Measurements from ENCODE around the gene ATG14.

ATG14 gene

GRCh38 chr14:55451950-55452349 lies 40.3 kb upstream of the ATG14 start:
- no peak for TF ChIP-seq TOX (CRISPR knock-in tag; IDR thresholded peaks at IDR 0.05; ENCODE audit: borderline replicate concordance)
- no peak for TF ChIP-seq OSR1 (CRISPR knock-in tag; IDR thresholded peaks at IDR 0.05)
- TF ChIP-seq GLIS3 (CRISPR knock-in tag; IDR thresholded peaks at IDR 0.05) = no peak
- TF ChIP-seq ZNF565 (CRISPR knock-in tag; conservative IDR thresholded peaks at IDR 0.05; ENCODE audit: low read depth) = no peak
- no peak for TF ChIP-seq POU6F1 (CRISPR knock-in tag; IDR thresholded peaks at IDR 0.05; ENCODE audit: borderline replicate concordance, low read depth)
- TF ChIP-seq ZNF70 (CRISPR knock-in tag; IDR thresholded peaks at IDR 0.05) = no peak
- TF ChIP-seq ISL1 (CRISPR knock-in tag; IDR thresholded peaks at IDR 0.05) = no peak
- no peak for TF ChIP-seq ZFP30 (CRISPR knock-in tag; IDR thresholded peaks at IDR 0.05)
- no peak for TF ChIP-seq CSRNP3 (CRISPR knock-in tag; IDR thresholded peaks at IDR 0.05)
- TF ChIP-seq TCF4 (CRISPR knock-in tag; IDR thresholded peaks at IDR 0.05; ENCODE audit: borderline replicate concordance) = no peak
- TF ChIP-seq CSDC2 (CRISPR knock-in tag; IDR thresholded peaks at IDR 0.05) = no peak
- TF ChIP-seq ZC3H10 (CRISPR knock-in tag; IDR thresholded peaks at IDR 0.05) = no peak
- no peak for TF ChIP-seq PATZ1 (CRISPR knock-in tag; IDR thresholded peaks at IDR 0.05; ENCODE audit: borderline replicate concordance)
- TF ChIP-seq ZFP3 (CRISPR knock-in tag; IDR thresholded peaks at IDR 0.05) = no peak
- no peak for TF ChIP-seq PPARA (CRISPR knock-in tag; IDR thresholded peaks at IDR 0.05; ENCODE audit: borderline replicate concordance)
- ATAC-seq = no peak

GRCh38 chr14:55451398-55451797 lies 39.8 kb upstream of the ATG14 start:
- TF ChIP-seq ZFP30 (CRISPR knock-in tag; IDR thresholded peaks at IDR 0.05) (no peak), POU6F1 (CRISPR knock-in tag; IDR thresholded peaks at IDR 0.05; ENCODE audit: borderline replicate concordance, low read depth) (no peak), CSRNP3 (CRISPR knock-in tag; IDR thresholded peaks at IDR 0.05) (no peak), ZFP3 (CRISPR knock-in tag; IDR thresholded peaks at IDR 0.05) (no peak), BACH2 (CRISPR knock-in tag; IDR thresholded peaks at IDR 0.05; ENCODE audit: borderline replicate concordance) (no peak), PPARA (CRISPR knock-in tag; IDR thresholded peaks at IDR 0.05; ENCODE audit: borderline replicate concordance) (no peak), GLIS3 (CRISPR knock-in tag; IDR thresholded peaks at IDR 0.05) (no peak), ARNTL (CRISPR knock-in tag; IDR thresholded peaks at IDR 0.05; ENCODE audit: borderline replicate concordance, low read depth) (no peak), CREB5 (CRISPR knock-in tag; IDR thresholded peaks at IDR 0.05; ENCODE audit: low read depth) (no peak), ZNF70 (CRISPR knock-in tag; IDR thresholded peaks at IDR 0.05) (no peak), TCF4 (CRISPR knock-in tag; IDR thresholded peaks at IDR 0.05; ENCODE audit: borderline replicate concordance) (no peak), TOX (CRISPR knock-in tag; IDR thresholded peaks at IDR 0.05; ENCODE audit: borderline replicate concordance) (no peak), RARB (CRISPR knock-in tag; IDR thresholded peaks at IDR 0.05) (no peak), OSR1 (CRISPR knock-in tag; IDR thresholded peaks at IDR 0.05) (no peak)
- no peak for ATAC-seq

- no peak for ATAC-seq
- TF ChIP-seq ISL1 (CRISPR knock-in tag; IDR thresholded peaks at IDR 0.05) = no peak
- TF ChIP-seq OSR1 (CRISPR knock-in tag; IDR thresholded peaks at IDR 0.05) = no peak
- TF ChIP-seq CSRNP3 (CRISPR knock-in tag; IDR thresholded peaks at IDR 0.05) = no peak
- no peak for TF ChIP-seq TOX (CRISPR knock-in tag; IDR thresholded peaks at IDR 0.05; ENCODE audit: borderline replicate concordance)
- no peak for TF ChIP-seq CSDC2 (CRISPR knock-in tag; IDR thresholded peaks at IDR 0.05)
- no peak for TF ChIP-seq SNAI2 (CRISPR knock-in tag; IDR thresholded peaks at IDR 0.05)
- TF ChIP-seq ZFP30 (CRISPR knock-in tag; IDR thresholded peaks at IDR 0.05) = no peak
- no peak for TF ChIP-seq PATZ1 (CRISPR knock-in tag; IDR thresholded peaks at IDR 0.05; ENCODE audit: borderline replicate concordance)
- TF ChIP-seq ARNTL (CRISPR knock-in tag; IDR thresholded peaks at IDR 0.05; ENCODE audit: borderline replicate concordance, low read depth) = no peak
- TF ChIP-seq ESRRG (CRISPR knock-in tag; IDR thresholded peaks at IDR 0.05) = no peak
- TF ChIP-seq ZNF8 (CRISPR knock-in tag; IDR thresholded peaks at IDR 0.05) = no peak
- no peak for TF ChIP-seq ZNF70 (CRISPR knock-in tag; IDR thresholded peaks at IDR 0.05)
- no peak for TF ChIP-seq TCF4 (CRISPR knock-in tag; IDR thresholded peaks at IDR 0.05; ENCODE audit: borderline replicate concordance)
- TF ChIP-seq ZFP3 (CRISPR knock-in tag; IDR thresholded peaks at IDR 0.05) = no peak
- no peak for TF ChIP-seq ZC3H10 (CRISPR knock-in tag; IDR thresholded peaks at IDR 0.05)
Measured at GRCh38 chr14:55450987-55451386, 39.4 kb upstream of the ATG14 start.

Measured in SK-N-SH treated with all-trans-retinoic acid at 6 μM for 48 hours (cell line).